Kasumi-1 (cell line): ENCODE results near the gene TMEM95.
A peak's percentile ranks its signal among the peaks of the same experiment; 100 is the strongest.

Source experiments
- DNase-seq, 2 experiments: peaks; one replicate each; lab custom pipeline; 2025; lab: John Stamatoyannopoulos, UW

Gene TMEM95, protein sequence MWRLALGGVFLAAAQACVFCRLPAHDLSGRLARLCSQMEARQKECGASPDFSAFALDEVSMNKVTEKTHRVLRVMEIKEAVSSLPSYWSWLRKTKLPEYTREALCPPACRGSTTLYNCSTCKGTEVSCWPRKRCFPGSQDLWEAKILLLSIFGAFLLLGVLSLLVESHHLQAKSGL

GRCh38 chr17:7355053-7355452 lies at the start of gene TMEM95:
Gene TMEM95, plus strand, starts transcription at chr17:7355156. Its CDS starts 49 bp downstream, at chr17:7355205.
- DNase-seq = no peak

DNA sequence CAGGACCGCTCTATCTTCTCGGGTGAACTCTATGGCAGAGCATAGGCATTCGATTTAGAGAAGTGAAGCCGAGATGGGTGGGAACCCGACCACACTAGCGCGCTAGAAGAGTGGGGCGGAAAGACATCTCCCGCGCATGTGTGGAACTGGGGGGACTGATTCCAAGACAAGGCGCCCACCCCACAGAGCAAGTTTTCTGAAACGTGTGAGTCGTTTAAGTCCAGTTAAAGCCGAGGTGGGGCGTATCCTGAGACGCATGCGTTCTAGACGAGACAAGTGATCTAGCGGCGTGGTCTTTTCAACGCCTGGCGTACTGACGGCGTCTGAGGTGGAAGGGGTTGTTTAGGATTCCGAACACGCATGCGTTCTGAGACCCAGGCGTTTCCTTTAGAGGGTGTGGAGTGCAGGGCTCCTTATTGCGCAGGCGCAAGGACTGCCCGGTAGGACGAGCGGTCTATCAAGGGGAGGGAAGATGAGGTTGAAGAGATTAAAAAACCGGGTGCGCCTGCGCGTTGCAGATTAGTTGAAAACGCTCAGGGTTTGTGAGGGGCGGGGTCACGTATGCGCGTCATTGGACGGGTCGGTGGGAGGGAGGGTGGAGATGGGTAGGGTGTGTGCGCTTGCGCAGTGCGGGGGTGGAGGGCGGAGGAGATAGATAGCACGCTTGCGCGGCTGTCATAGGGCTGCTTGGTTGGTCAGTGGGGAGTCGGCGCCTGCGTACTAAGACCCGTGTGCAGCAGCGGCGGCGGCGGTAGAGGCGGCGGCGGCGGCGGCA lies 47.9 kb upstream of the TMEM95 start, which contains the start of gene EIF5A:
TSS of gene EIF5A (plus strand) at position 718 of the 775 bp plus-strand sequence. CDS start 2,008 bp downstream, outside the sequence.
- peak; percentile 93 to 94 for DNase-seq

DNA sequence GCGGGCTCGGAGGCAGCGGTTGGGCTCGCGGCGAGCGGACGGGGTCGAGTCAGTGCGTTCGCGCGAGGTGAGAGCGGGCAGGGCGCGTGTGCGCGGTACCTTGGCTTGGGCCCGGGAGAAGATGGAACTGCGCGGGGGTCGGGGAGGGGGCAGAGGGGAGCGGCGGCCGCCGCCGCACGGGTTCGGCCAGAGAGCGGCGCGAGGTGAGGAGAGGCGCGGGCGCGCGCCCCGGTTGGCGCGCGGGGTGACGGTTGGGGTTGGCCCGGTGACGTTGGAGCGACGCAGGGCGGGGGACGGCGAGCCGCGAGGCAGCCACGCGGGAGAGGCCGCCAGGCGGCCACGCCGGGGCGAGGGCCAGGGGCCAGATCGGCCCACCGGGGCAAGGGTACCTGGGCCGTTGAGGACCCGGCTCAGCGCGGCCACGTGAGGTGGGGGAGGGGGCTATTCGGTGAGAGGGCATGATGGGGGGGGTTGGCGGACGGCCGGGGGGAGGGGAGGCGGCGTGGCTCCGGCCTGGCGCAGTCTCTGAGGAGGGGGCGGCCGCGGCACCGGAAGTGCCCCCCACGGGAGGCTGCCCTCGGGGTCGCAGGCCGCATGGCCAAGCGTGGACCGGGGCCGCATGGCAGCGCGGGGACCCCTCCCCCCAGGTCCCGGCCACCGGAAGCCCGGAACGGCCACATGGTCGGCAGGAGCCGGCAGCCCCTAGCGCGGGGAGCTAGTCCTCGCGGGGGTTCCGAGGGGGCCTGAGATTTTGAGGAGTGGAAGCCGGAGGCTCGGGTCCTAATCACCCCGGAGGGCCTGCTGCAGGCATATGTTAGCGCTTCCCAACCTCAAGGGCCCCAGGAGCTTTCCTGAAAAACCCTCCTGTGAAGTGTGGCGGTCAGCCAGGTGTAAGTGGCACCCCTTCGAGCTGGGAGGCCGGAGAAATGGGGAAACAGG lies 47.0 kb upstream of the TMEM95 start:
- DNase-seq = no peak

- DNase-seq = peak; percentile 44 to 49
Observed at GRCh38 chr17:7308625-7309433, 46.1 kb upstream of the TMEM95 start.

DNA sequence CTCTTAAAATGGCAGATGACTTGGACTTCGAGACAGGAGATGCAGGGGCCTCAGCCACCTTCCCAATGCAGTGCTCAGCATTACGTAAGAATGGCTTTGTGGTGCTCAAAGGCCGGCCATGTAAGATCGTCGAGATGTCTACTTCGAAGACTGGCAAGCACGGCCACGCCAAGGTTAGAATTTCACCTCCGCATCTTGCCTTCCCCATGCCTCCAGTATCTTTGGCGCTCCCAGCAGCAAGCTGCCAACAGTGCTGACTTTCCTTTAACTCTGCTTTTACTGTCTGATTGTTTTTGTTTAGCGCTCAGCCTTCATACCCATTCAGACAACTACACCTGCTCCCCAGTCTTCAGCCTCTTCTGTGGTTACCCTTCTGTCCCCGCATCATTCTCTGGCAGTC lies 45.3 kb upstream of the TMEM95 start:
- no peak for DNase-seq

DNA sequence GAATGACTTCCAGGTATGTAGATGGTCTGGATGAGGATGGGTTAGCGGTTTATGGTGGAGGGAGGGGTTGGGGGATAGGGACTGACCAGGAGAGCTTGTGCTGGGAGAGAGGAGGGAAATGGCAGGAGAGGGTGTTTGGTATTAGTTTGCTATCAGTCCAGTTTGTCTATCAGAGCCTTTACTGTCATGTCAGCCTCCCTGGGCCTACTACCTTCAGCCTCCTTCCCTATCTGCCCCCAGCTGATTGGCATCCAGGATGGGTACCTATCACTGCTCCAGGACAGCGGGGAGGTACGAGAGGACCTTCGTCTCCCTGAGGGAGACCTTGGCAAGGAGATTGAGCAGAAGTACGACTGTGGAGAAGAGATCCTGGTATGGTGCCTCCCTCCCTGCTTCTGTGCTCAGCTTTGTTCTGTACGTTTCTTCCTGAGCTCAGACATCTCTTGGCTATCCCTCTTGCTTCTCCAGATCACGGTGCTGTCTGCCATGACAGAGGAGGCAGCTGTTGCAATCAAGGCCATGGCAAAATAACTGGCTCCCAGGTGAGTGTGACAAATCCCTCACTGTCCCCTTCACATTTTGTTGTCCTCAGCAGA lies 43.7 kb upstream of the TMEM95 start:
- DNase-seq = no peak

GRCh38 chr17:7312432-7313087 lies 42.4 kb upstream of the TMEM95 start:
- no peak for DNase-seq

DNA sequence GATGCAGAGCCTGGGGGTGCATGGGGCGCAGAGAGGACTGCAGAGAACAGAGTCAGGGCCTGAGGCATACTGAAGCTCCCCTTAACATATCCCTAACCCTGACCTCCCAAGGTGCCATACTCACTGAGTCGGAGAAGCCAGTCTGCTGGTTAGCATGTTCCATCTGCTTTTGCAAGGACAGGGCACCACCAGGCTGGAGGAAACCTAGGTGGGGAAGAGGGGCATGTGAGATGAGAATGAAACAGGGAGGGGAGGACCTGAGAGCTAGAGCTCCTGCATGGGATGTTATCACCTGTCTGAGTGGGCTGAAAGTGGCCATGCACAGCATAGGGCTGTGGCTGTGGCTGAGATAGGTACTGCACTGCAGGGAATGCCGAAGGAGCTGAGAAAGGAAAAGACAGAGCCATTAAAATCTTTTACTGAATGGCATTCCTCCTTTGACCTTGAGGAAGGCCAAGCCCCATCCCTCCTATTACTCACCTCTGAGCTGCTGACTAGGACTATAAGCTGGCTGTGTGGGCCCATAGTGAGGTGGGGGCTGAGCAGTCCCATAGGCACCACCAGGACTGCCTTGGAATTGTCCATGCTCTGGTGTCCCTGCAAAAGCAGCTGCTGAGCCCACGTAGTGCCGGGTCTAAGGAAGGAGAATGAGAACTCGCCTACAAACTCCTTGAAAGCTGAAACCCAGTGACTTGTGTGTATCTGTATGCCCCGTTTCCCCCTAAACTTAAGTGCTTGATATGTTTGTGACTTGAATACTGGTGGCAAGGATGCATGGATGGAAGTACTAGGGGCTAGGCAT lies 41.7 kb upstream of the TMEM95 start:
- DNase-seq = no peak

GRCh38 chr17:7313890-7314718 lies 40.9 kb upstream of the TMEM95 start:
- DNase-seq = no peak

DNA sequence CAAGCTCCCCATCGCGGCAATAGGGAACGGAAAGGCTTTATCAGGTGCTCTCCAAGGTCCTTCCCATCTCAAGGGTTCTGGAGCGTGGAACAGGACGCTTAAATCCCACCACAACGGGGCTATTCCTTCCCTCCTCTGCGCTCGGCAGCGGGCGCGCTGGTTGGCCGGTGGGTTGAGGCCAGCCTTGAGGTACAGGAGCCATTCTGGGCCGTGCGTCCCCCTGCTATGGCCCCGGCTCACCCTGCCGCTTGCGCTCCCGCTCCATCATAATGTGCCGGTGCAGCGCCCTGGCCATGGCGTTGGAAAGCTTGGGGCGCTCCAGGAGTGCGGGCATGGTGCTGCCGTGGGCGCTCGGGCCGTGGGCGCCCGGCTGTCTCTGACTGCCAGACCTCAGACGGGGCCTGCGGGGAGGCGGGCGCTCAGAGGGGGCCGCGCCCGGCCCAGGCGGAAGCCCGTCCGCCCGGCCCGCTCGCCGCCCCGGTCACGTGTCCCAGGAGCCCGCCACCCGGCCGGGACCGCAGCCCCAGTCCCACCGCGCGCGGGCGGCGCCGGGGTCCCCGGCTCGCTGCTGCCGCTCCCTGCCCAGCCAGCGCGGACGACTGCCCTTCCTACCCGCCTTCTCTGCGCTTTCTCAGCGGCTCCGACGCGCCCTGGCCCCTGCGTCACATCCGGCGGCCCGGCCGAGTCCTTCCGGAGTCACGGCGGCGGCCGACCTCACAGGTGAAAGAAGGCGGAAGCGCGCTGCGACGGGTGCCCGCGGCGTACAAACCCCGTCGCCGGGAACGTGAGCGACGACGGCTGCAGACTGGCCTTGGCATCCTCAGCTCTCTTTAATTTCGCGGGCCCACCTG lies 40.0 kb upstream of the TMEM95 start, which contains the start of gene GPS2:
TSS of gene GPS2 (minus strand) at position 642 of the 851 bp plus-strand sequence. CDS start at position 334, 308 bp downstream.
- peak; percentile 39 to 45 for DNase-seq

GRCh38 chr17:7315570-7316235 lies 39.3 kb upstream of the TMEM95 start:
- DNase-seq = no peak

- DNase-seq = no peak
Observed at GRCh38 chr17:7317161-7317803, 37.7 kb upstream of the TMEM95 start.

GRCh38 chr17:7318121-7318860 lies 36.7 kb upstream of the TMEM95 start:
- DNase-seq = no peak

DNA sequence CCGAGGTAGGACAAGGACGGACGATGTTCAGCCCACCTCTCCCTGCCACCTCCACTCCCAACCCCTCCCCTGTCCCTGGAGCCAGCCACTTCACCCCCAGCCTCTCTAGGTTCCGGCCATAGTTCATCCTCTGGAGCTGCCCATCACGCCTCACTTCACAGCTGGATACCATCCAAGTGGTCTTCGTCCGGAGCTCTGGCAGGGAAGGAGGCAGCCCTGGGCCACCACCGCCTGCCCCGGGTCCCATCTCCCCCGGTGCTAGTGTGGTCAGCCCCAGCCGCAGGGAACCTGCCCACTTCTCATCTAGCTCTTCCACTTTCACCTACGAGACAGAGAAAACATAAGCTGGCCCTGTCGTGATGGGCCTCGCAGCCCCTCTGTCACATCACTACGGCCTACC lies 33.5 kb upstream of the TMEM95 start:
- no peak for DNase-seq

DNA sequence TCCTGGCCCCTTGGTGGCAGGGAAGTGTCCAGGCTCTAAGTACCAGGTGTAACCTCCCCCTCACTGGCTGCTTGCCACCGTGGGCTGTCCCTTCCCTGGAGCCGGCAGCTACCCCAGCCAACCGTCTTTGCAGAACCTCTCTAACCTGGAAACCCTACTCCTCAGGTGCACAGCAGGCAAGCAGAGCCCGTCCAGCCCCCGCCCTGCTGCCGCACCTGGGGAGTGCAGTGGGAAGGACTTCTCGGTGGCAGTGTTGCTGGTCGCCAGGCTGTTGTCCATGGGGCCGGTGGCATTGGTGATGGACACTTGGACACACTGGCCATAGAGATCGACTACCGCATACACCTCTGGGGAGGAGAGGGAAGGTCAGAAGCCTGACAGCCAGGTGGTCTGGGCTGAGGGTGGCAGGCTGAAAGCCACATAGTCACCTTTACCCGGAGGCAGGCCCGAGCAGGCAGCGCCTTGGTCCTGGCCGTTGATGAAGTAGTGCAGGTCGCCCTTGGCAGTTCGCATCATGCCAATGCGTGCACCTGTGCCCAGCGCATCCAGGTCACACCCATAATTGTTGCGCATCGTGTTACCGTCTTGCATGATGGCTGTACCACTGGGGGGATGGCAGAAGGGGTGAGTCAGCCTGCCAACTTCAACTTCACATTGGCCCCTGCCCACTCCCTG lies 32.3 kb upstream of the TMEM95 start:
- no peak for DNase-seq
